Cardiac muscle cell (in vitro differentiated cells and primary cell): ENCODE results near the gene ASAH2. TPM values are rescaled to one million over a fixed set of nuclear protein-coding genes. Genes with fewer than 3 reads are reported as not detected.

Experiments used
- DNase-seq, 2 donors: peaks; one replicate each; pipeline versions ENCODE4 v3.0.0 to v3.0.0-alpha.2; 2010 to 2017; ENCODE audit warnings: low read depth in 1 of 2, low spot score in 1 of 2
- H3K27ac ChIP-seq: fragments of 200-600 bp; sonication (generic); 2 replicates; pipeline ENCODE4 v1.5.1; 2016
- H3K27me3 ChIP-seq: fragments of 200-600 bp; sonication (generic); 2 replicates; pipeline ENCODE4 v1.6.0; 2016; ENCODE audit warnings: control low read depth
- H3K36me3 ChIP-seq: fragments of 200-600 bp; sonication (generic); 2 replicates; pipeline ENCODE4 v1.5.1; 2016; ENCODE audit warnings: control low read depth
- H3K4me1 ChIP-seq: fragments of 200-600 bp; sonication (generic); 2 replicates; pipeline ENCODE4 v1.8.1; 2017; ENCODE audit warnings: low read depth, mild to moderate bottlenecking, mixed run types
- H3K4me3 ChIP-seq: fragments of 200-600 bp; sonication (generic); 2 replicates; pipeline ENCODE4 v1.5.1; 2016; ENCODE audit warnings: mild to moderate bottlenecking
- H3K9me3 ChIP-seq: fragments of 200-600 bp; sonication (generic); 2 replicates; pipeline ENCODE4 v1.5.1; 2017; ENCODE audit warnings: low read depth, mild to moderate bottlenecking, control low read depth
- CTCF ChIP-seq: IDR thresholded peaks from 2 replicates; pipeline ENCODE4 v1.5.1; 2012; ENCODE audit warnings: low read depth, mild to moderate bottlenecking, low read length
- polyA plus RNA-seq: library from polyadenylated mRNA; unstranded; fragments of >200 nt; fragmentation: Nextera tagmentation; extraction: Ambion mirVana; gene quantifications from 2 replicates; pipeline ENCODE4 v1.2.1, GENCODE V29; 2016
- total RNA-seq: library from RNA; depleted of rRNA; stranded (reverse); fragments of >200 nt; gene quantifications from 2 replicates; pipeline ENCODE4 v1.2.3, GENCODE V29; 2016

Gene ASAH2
- total RNA-seq (0.15 and 5.4 TPM in 2 replicates), polyA plus RNA-seq (0.12 and 1.2 TPM in 2 replicates)

GRCh38 chr10:50251394-50251793, at the start of gene ASAH2:
TSS of gene ASAH2 (minus strand) at chr10:50251516. CDS start at chr10:50248610, 2,906 bp downstream.
- Histone ChIP-seq H3K27ac (no peak within 1 kb of the TSS), H3K27me3 (peaks cover 8% of the 10 kb centered on the region), H3K9me3 (no peaks in the 10 kb centered on the region), H3K4me3 (no peak within 1 kb of the TSS), H3K36me3 (no peaks in the 10 kb centered on the region), H3K4me1 (no peaks in the 10 kb centered on the region)
- no peak for TF ChIP-seq CTCF
- no peak for DNase-seq

- no peak for TF ChIP-seq CTCF
- no peaks in the 10 kb centered on the region for H3K36me3 ChIP-seq
- no peak overlapping the region for H3K4me3 ChIP-seq
- no peaks in the 10 kb centered on the region for H3K4me1 ChIP-seq
- H3K9me3 ChIP-seq = no peaks in the 10 kb centered on the region
- no peak overlapping the region for H3K27ac ChIP-seq
- no peak for DNase-seq
- no peaks in the 10 kb centered on the region for H3K27me3 ChIP-seq
Observed at GRCh38 chr10:50299948-50300669, 48.8 kb upstream of the ASAH2 start.

GRCh38 chr10:50295367-50295766, 44.1 kb upstream of the ASAH2 start:
- no peak for TF ChIP-seq CTCF
- H3K36me3 ChIP-seq = no peaks in the 10 kb centered on the region

GRCh38 chr10:50294582-50294981, 43.3 kb upstream of the ASAH2 start:
- H3K4me1 ChIP-seq = no peaks in the 10 kb centered on the region
- no peaks in the 10 kb centered on the region for H3K27me3 ChIP-seq
- no peaks in the 10 kb centered on the region for H3K9me3 ChIP-seq
- no peak overlapping the region for H3K4me3 ChIP-seq
- no peak for TF ChIP-seq CTCF
- H3K36me3 ChIP-seq = no peaks in the 10 kb centered on the region
- no peak for DNase-seq
- H3K27ac ChIP-seq = no peak overlapping the region

More at GRCh38 chr10:50295367-50295766, 44.1 kb upstream of the ASAH2 start:
- Histone ChIP-seq H3K4me1 (no peaks in the 10 kb centered on the region), H3K27me3 (no peaks in the 10 kb centered on the region), H3K4me3 (no peak overlapping the region), H3K27ac (no peak overlapping the region), H3K9me3 (no peaks in the 10 kb centered on the region)
- DNase-seq = no peak

- no peak for DNase-seq
- H3K27me3 ChIP-seq = no peaks in the 10 kb centered on the region
- H3K4me1 ChIP-seq = no peaks in the 10 kb centered on the region
- H3K36me3 ChIP-seq = no peaks in the 10 kb centered on the region
- no peak overlapping the region for H3K4me3 ChIP-seq
- TF ChIP-seq CTCF = no peak
- H3K27ac ChIP-seq = no peak overlapping the region
- H3K9me3 ChIP-seq = no peaks in the 10 kb centered on the region
Observed at GRCh38 chr10:50293513-50294313, 42.4 kb upstream of the ASAH2 start.
